Endothelial cell of umbilical vein (primary cell): ENCODE results near the gene AK4. TPM values are rescaled to one million over a fixed set of nuclear protein-coding genes. Genes with fewer than 3 reads are reported as not detected.

Source experiments
- BruUV-seq: library from RNA; stranded (reverse); fragments of 400-500 nt; replicated peaks from 2 replicates; lab custom pipeline; 2021; lab: Mats Ljungman, UMichigan
- CTCF ChIA-PET: fragments of 300-600, 350-600 bp; sonication (Branson Sonifier 250); formaldehyde crosslinking; loops from one replicate; lab custom pipeline; 2021; ENCODE audit warnings: antibody characterized with exemption, inconsistent platforms; lab: Charles Lee
- POLR2A ChIA-PET: fragments of 300-600, 350-600 bp; sonication (Branson Sonifier 250); formaldehyde crosslinking; loops from one replicate; lab custom pipeline; 2021; ENCODE audit warnings: antibody characterized with exemption, inconsistent platforms; lab: Charles Lee
- DNase-seq: peaks from one replicate; pipeline ENCODE4 v3.0.0-alpha.2; 2011; ENCODE audit warnings: low read depth, low spot score
- FAIRE-seq: peaks from 2 replicates; lab custom pipeline; 2011; peaks lifted over from hg19 to GRCh38; lab: Jason Lieb, UNC
- H2AFZ ChIP-seq: 2 replicates; pipeline ENCODE4 v1.6.0; 2012; ENCODE audit warnings: low read depth, low read length, control low read depth, inconsistent platforms
- H3K27ac ChIP-seq: 2 replicates; pipeline ENCODE4 v1.5.1; 2011; ENCODE audit warnings: low read depth, mild to moderate bottlenecking, control low read depth, low read length, moderate library complexity; ENCODE audit not compliant: insufficient read depth
- H3K27me3 ChIP-seq, 2 experiments: 2 replicates each; pipeline versions ENCODE4 v1.6.0 to v1.6.1; 2011; ENCODE audit warnings: low read length in 2 of 2, mixed read lengths in 1 of 2; ENCODE audit not compliant: control insufficient read depth in 2 of 2, insufficient read depth in 2 of 2
- H3K36me3 ChIP-seq, 2 experiments: 2 replicates in 1 of 2; 3 replicates in 1 of 2; pipeline ENCODE4 v1.5.1; 2011; ENCODE audit warnings: low read length in 2 of 2, mild to moderate bottlenecking in 1 of 2, moderate library complexity in 1 of 2; ENCODE audit not compliant: control insufficient read depth in 2 of 2, insufficient read depth in 2 of 2; ENCODE audit errors: extremely low read depth in 1 of 2
- H3K4me1 ChIP-seq: 3 replicates; pipeline ENCODE4 v1.5.1; 2011; ENCODE audit warnings: mild to moderate bottlenecking, low read length; ENCODE audit not compliant: control insufficient read depth, insufficient read depth; ENCODE audit errors: extremely low read depth
- H3K4me2 ChIP-seq: 2 replicates; pipeline ENCODE4 v1.6.1; 2011; ENCODE audit warnings: low read length, control low read depth, mixed read lengths; ENCODE audit not compliant: insufficient read depth
- H3K4me3 ChIP-seq, 3 experiments: fragments of 200-600 bp in 1 of 3; sonication (generic), shearing (Covaris generic) in 1 of 3; replicated peaks in 1 of 3; 2 replicates each; pipeline ENCODE4 v1.5.1; 2011 to 2016; ENCODE audit warnings: control low read depth in 3 of 3, low read length in 3 of 3, mild to moderate bottlenecking in 2 of 3, inconsistent platforms in 1 of 3, low read depth in 1 of 3, moderate library complexity in 1 of 3; ENCODE audit not compliant: insufficient read depth in 1 of 3
- H3K79me2 ChIP-seq: 2 replicates; pipeline ENCODE4 v1.6.0; 2012; ENCODE audit warnings: low read length, inconsistent platforms; ENCODE audit not compliant: control insufficient read depth, insufficient read depth
- H3K9ac ChIP-seq: replicated peaks from 2 replicates; pipeline ENCODE3; 2011; ENCODE audit warnings: low read length, control low read depth; ENCODE audit not compliant: insufficient read depth; ENCODE audit errors: extremely low read depth
- H3K9me1 ChIP-seq: replicated peaks from 3 replicates; pipeline ENCODE4 v1.6.0; 2011; ENCODE audit warnings: mild to moderate bottlenecking, low read length; ENCODE audit not compliant: control insufficient read depth, insufficient read depth; ENCODE audit errors: extremely low read depth
- H3K9me3 ChIP-seq: replicated peaks from 2 replicates; pipeline ENCODE4 v1.5.1; 2012; ENCODE audit warnings: low read length, inconsistent platforms; ENCODE audit not compliant: control insufficient read depth, insufficient read depth
- H4K20me1 ChIP-seq: replicated peaks from 2 replicates; pipeline ENCODE3; 2011; ENCODE audit warnings: mild to moderate bottlenecking, low read length; ENCODE audit not compliant: control insufficient read depth, insufficient read depth; ENCODE audit errors: extremely low read depth
- EZH2 ChIP-seq: IDR thresholded peaks from 2 replicates; pipeline ENCODE4 v1.6.1; 2012; ENCODE audit warnings: borderline replicate concordance, low read depth, mild to moderate bottlenecking, moderate library complexity, low read length, inconsistent platforms; ENCODE audit not compliant: severe bottlenecking
- FOS ChIP-seq: IDR thresholded peaks from 2 replicates; pipeline ENCODE4 v1.6.1; 2011; ENCODE audit warnings: mild to moderate bottlenecking, low read length, moderate library complexity, borderline replicate concordance; ENCODE audit not compliant: insufficient read depth
- GATA2 ChIP-seq: IDR thresholded peaks from 2 replicates; pipeline ENCODE4 v1.7.0; 2011; ENCODE audit warnings: low read depth, mild to moderate bottlenecking, moderate library complexity, mixed read lengths, low read length; ENCODE audit not compliant: insufficient read length, insufficient read depth
- JUN ChIP-seq: IDR thresholded peaks from 2 replicates; pipeline ENCODE4 v1.6.1; 2011; ENCODE audit warnings: borderline replicate concordance, low read depth; ENCODE audit not compliant: insufficient read length, insufficient read depth
- MAX ChIP-seq: IDR thresholded peaks from 2 replicates; pipeline ENCODE4 v1.6.1; 2011; ENCODE audit not compliant: insufficient read depth, insufficient read length
- MYC ChIP-seq: IDR thresholded peaks from one replicate; pipeline ENCODE4 v1.6.1; 2011; ENCODE audit warnings: mild to moderate bottlenecking, low read depth, low read length
- POLR2A ChIP-seq: IDR thresholded peaks from 2 replicates; pipeline ENCODE4 v1.6.1; 2012; ENCODE audit warnings: low read depth, mild to moderate bottlenecking, control low read depth, low read length
- POLR2AphosphoS5 ChIP-seq: IDR thresholded peaks from 2 replicates; pipeline ENCODE4 v1.6.1; 2012; ENCODE audit warnings: low read depth, mild to moderate bottlenecking, control low read depth, low read length, moderate library complexity; ENCODE audit not compliant: insufficient read depth
- dilution Hi-C: fragments of 300-500 bp; cut with MboI; formaldehyde crosslinking; loops from one replicate; pipeline ENCODE4 v1.15.0; 2019; ENCODE audit warnings: low sequenced_read_pairs; ENCODE audit not compliant: extremely low pct_ligation_motif_present
- intact Hi-C: fragments of 100-400 bp; cut with micrococcal nuclease; formaldehyde crosslinking; loops from one replicate; pipeline ENCODE4 v1.10.0; 2022
- polyA plus RNA-seq, 4 experiments: library from polyadenylated mRNA; depleted of rRNA in 3 of 4; stranded (reverse) in 3 of 4; unstranded in 1 of 4; fragments of >200 nt; gene quantifications; 2 replicates each; pipeline versions ENCODE4 v1.2.1 to v1.2.3, GENCODE V29; 2011 to 2012; ENCODE audit warnings: missing spikeins in 1 of 4
- total RNA-seq: library from RNA; stranded (reverse); gene quantifications from 2 replicates; pipeline ENCODE4 v1.2.3, GENCODE V29; 2021
- TF ChIP-seq, protein P1 (sequence below), 2 donors: IDR thresholded peaks; 1 replicate in 1 of 2; 2 replicates in 1 of 2; pipeline ENCODE4 v1.5.1; 2011; ENCODE audit warnings: low read length in 2 of 2, mild to moderate bottlenecking in 2 of 2, moderate library complexity in 2 of 2, control low read depth in 1 of 2, inconsistent platforms in 1 of 2, low read depth in 1 of 2; ENCODE audit not compliant: insufficient read depth in 1 of 2; ENCODE audit errors: extremely low read depth in 1 of 2

The AK4 gene
- total and polyA plus RNA-seq, 2 donors (not counting 3 experiments of a cell fraction or from before 2014, with no cell fraction given): 2.2 to 5.6 TPM

- Histone ChIP-seq H3K27ac (no peak overlapping the region), H3K4me2 (no peak overlapping the region), H3K9ac (no peak overlapping the region), H4K20me1 (no peaks in the 10 kb centered on the region), H3K36me3 (no peaks in the 10 kb centered on the region), H3K79me2 (no peaks in the 10 kb centered on the region), H3K4me1 (no peaks in the 10 kb centered on the region), H3K27me3 (no peaks in the 10 kb centered on the region), H3K9me1 (no peaks in the 10 kb centered on the region), H3K4me3 (no peak overlapping the region), H3K9me3 (no peaks in the 10 kb centered on the region), H2AFZ (no peak overlapping the region)
- dilution Hi-C loops (no loop called here), intact Hi-C loops (no loop called here)
- no TSS peak for BruUV-seq
- FAIRE-seq (no peak), DNase-seq (no peak)
- POLR2A ChIA-PET: no interaction called here
- CTCF ChIA-PET: interaction anchor here (1.5 kb wide), 1 partner anchor 11 kb away, joined by 5 read pairs; no protein-coding TSS in a partner anchor
- TF ChIP-seq JUN (no peak), MYC (no peak)
These were observed 76.7 kb downstream of the AK4 start for GRCh38 chr1:65224681-65225091.

DNA sequence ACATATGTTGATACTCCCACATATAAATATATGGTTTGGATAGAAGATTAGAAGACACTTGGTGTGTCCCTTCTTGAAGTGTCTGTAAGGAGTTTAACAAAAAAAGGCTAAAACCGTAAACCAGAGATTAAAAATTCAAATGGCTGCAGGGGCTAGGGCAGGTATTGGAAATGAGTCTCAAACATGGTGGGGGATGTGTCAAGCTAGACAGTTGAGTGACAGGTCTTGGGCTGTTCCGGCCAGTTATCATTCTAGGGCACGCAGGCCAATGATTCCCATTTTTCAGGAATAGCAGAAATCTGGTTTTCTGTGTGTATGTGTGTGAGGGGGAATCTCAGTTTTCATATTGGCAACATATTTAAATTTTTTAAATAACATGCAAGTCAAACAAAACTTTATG is 77.2 kb downstream of the AK4 start:
- H3K4me3 ChIP-seq: no peak overlapping the region
- FAIRE-seq: no peak
- ChIA-PET POLR2A (no interaction called here), CTCF (interaction anchor here (1.5 kb wide), 1 partner anchor 11 kb away, joined by 5 read pairs; no protein-coding TSS in a partner anchor)
- no peaks in the 10 kb centered on the region for H4K20me1 ChIP-seq
- no TSS peak for BruUV-seq
- H3K9me3 ChIP-seq: no peaks in the 10 kb centered on the region
- TF ChIP-seq POLR2A: no peak
- no peak for TF ChIP-seq MAX
- no peak for TF ChIP-seq EZH2
- TF ChIP-seq MYC: no peak
- no peak for TF ChIP-seq POLR2AphosphoS5
- no peak for TF ChIP-seq JUN
- no peak for TF ChIP-seq FOS
- TF ChIP-seq, protein P1, sequence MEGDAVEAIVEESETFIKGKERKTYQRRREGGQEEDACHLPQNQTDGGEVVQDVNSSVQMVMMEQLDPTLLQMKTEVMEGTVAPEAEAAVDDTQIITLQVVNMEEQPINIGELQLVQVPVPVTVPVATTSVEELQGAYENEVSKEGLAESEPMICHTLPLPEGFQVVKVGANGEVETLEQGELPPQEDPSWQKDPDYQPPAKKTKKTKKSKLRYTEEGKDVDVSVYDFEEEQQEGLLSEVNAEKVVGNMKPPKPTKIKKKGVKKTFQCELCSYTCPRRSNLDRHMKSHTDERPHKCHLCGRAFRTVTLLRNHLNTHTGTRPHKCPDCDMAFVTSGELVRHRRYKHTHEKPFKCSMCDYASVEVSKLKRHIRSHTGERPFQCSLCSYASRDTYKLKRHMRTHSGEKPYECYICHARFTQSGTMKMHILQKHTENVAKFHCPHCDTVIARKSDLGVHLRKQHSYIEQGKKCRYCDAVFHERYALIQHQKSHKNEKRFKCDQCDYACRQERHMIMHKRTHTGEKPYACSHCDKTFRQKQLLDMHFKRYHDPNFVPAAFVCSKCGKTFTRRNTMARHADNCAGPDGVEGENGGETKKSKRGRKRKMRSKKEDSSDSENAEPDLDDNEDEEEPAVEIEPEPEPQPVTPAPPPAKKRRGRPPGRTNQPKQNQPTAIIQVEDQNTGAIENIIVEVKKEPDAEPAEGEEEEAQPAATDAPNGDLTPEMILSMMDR (IDR thresholded peaks at IDR 0.05; ENCODE audit: extremely low read depth in 1 of 2, insufficient read depth in 1 of 2, low read depth in 1 of 2, low read length in 2 of 2): no peak
- TF ChIP-seq GATA2: no peak
- H3K4me1 ChIP-seq: no peaks in the 10 kb centered on the region
- no peaks in the 10 kb centered on the region for H3K79me2 ChIP-seq
- H3K27ac ChIP-seq: no peak overlapping the region
- H3K4me2 ChIP-seq: no peak overlapping the region
- no peaks in the 10 kb centered on the region for H3K27me3 ChIP-seq
- no peak overlapping the region for H2AFZ ChIP-seq
- H3K36me3 ChIP-seq: no peaks in the 10 kb centered on the region
- no peak for DNase-seq
- dilution Hi-C loops: no loop called here
- intact Hi-C loops: no loop called here
- H3K9me1 ChIP-seq: no peaks in the 10 kb centered on the region
- H3K9ac ChIP-seq: no peak overlapping the region
